Thymus (tissue), 11 donors: ENCODE data around the gene SLC38A9. TPM values are rescaled to one million over a fixed set of nuclear protein-coding genes. Genes with fewer than 3 reads are reported as not detected.

Source experiments
- DNase-seq, 9 donors: peaks; one replicate each; pipeline ENCODE4 v3.0.0-alpha.2; 2013; ENCODE audit warnings: low spot score in 9 of 9, low read depth in 6 of 9, missing footprints in 1 of 9
- H3K27ac ChIP-seq, 2 donors: one replicate each; pipeline ENCODE4 v1.5.1; 2013; ENCODE audit warnings: control low read depth in 1 of 2, low read depth in 1 of 2, low read length in 1 of 2, mild to moderate bottlenecking in 1 of 2, moderate library complexity in 1 of 2
- H3K27me3 ChIP-seq, 2 donors: one replicate each; pipeline ENCODE4 v1.5.1; 2013; ENCODE audit warnings: low read length in 1 of 2; ENCODE audit not compliant: control insufficient read depth in 2 of 2, insufficient read depth in 1 of 2
- H3K36me3 ChIP-seq, 2 donors: one replicate each; pipeline ENCODE4 v1.5.1; 2013; ENCODE audit warnings: low read length in 1 of 2, mild to moderate bottlenecking in 1 of 2, moderate library complexity in 1 of 2; ENCODE audit not compliant: control insufficient read depth in 2 of 2, insufficient read depth in 2 of 2
- H3K4me1 ChIP-seq, 2 donors: one replicate each; pipeline ENCODE4 v1.5.1; 2013; ENCODE audit warnings: low read length in 2 of 2; ENCODE audit not compliant: control insufficient read depth in 2 of 2, insufficient read depth in 2 of 2
- H3K4me3 ChIP-seq, 2 donors: one replicate each; pipeline ENCODE4 v1.5.1; 2013; ENCODE audit warnings: low read length in 2 of 2, control low read depth in 1 of 2, mild to moderate bottlenecking in 1 of 2
- H3K9me3 ChIP-seq, 2 donors: one replicate each; pipeline ENCODE4 v1.5.1; 2013; ENCODE audit warnings: low read length in 1 of 2, mild to moderate bottlenecking in 1 of 2; ENCODE audit not compliant: control insufficient read depth in 2 of 2, insufficient read depth in 1 of 2
- WGBS: extraction: QIAGEN DNeasy Blood & Tissue Kit; methylation state at CpG from one replicate; pipeline ENCODE4 v1.1.7; 2013; 5-methylcytosine and 5-hydroxymethylcytosine counted together
- polyA plus RNA-seq: library from polyadenylated mRNA; stranded (reverse); fragments of 200-250 nt; gene quantifications from one replicate; pipeline ENCODE4 v1.2.3, GENCODE V29; 2013
- total RNA-seq: library from RNA; stranded (reverse); fragments of 120-200 nt; gene quantifications from one replicate; pipeline ENCODE4 v1.2.4, GENCODE V29; 2013
- donor health status: healthy.

Gene SLC38A9
- total and polyA plus RNA-seq, 2 donors, result 18.4 to 29.3 TPM

DNA sequence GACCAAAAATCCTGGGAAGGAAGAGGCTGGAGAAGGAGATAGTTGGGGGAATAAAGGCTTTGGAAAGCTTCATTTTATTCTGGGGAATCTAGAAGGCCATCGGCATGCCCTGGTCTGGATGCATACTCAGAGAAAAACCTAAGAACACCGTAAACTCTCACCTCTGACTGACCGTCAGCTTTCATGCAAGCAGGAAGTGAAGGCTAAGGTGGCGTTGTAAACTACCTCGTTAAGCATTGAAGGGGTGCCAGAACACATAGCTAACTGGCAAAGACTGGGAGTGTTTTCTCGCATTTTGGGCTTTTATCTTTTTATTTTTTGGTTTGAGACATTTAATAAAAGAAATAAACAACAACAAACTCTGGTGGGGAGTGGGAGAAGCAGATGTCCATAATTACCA lies 2.6 kb upstream of the SLC38A9 start:
- Histone ChIP-seq H3K27me3 (no peaks in the 10 kb centered on the region), H3K27ac (no peak overlapping the region), H3K4me3 (no peak overlapping the region), H3K4me1 (peaks cover 9 to 13% of the 10 kb centered on the region in 2 donors), H3K9me3 (no peaks in the 10 kb centered on the region), H3K36me3 (no peaks in the 10 kb centered on the region)
- DNase-seq, result no peak
- WGBS, result 96% methylated on average over 6 of the region's 6 CpGs

DNA sequence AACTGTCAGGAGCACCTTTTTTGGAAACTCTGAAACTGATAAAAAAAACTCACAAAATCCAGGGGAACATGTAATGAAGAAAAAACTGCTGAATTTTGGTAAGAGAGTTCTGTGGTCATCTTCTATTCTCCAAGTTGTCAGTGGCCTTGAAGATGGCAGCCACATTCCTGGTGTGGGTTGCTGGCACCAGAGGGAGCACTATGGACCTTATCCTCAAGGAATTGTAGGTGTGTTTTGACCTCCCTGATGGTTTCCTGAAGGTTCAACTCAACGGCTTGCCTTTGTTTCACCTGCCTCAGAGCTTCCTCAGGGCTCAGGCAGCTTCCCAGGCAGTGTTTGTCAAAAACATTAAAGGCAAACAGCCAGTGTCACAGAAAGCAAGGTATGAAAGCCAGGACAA lies 2.2 kb upstream of the SLC38A9 start:
- no peak for DNase-seq
- H3K4me3 ChIP-seq, result no peak overlapping the region
- peaks cover 9 to 13% of the 10 kb centered on the region in 2 donors for H3K4me1 ChIP-seq
- H3K27ac ChIP-seq, result no peak overlapping the region
- H3K9me3 ChIP-seq, result no peaks in the 10 kb centered on the region
- no peaks in the 10 kb centered on the region for H3K27me3 ChIP-seq
- WGBS, result 97% methylated on average over 1 of the region's 1 CpG
- H3K36me3 ChIP-seq, result no peaks in the 10 kb centered on the region

DNA sequence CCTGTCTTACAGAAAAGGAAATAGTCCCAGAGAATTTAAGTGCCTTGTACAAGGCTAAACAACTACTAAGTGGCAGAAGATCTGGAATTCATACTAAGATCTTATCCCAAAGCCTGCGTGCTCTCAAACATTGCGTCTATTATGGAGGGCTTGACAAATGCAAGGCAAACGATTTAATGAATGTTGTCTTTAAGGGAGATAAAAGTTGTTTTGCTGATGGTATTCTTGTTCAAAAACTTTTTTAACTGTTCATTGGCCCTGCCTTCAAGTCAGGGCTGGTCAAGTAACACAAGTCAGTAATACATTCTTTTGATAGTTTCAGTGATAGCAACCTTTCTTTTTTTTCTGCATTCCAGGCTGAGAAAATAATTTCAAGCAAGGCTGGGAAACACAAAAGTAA lies 1.7 kb upstream of the SLC38A9 start:
- Histone ChIP-seq H3K9me3 (no peaks in the 10 kb centered on the region), H3K36me3 (no peaks in the 10 kb centered on the region), H3K4me3 (no peak overlapping the region), H3K27ac (no peak overlapping the region), H3K4me1 (peaks cover 9 to 13% of the 10 kb centered on the region in 2 donors), H3K27me3 (no peaks in the 10 kb centered on the region)
- 96% methylated on average over 3 of the region's 3 CpGs for WGBS
- DNase-seq, result no peak

GRCh38 chr5:55711507-55712022 lies 559 bp downstream of the SLC38A9 start:
- H3K4me3 ChIP-seq, result peak overlapping the region; percentile 59 to 96
- H3K4me1 ChIP-seq, result peaks cover 9 to 13% of the 10 kb centered on the region in 2 donors
- peaks cover 0 to 9% of the 10 kb centered on the region in 2 donors for H3K36me3 ChIP-seq
- H3K27ac ChIP-seq, result peak overlapping the region in 1 of 2 donors; percentile 73
- DNase-seq, result peak in 2 of 9 donors; percentile 2 to 3
- no peaks in the 10 kb centered on the region for H3K9me3 ChIP-seq
- H3K27me3 ChIP-seq, result no peaks in the 10 kb centered on the region
- WGBS, result 17% methylated on average over 18 of the region's 18 CpGs

DNA sequence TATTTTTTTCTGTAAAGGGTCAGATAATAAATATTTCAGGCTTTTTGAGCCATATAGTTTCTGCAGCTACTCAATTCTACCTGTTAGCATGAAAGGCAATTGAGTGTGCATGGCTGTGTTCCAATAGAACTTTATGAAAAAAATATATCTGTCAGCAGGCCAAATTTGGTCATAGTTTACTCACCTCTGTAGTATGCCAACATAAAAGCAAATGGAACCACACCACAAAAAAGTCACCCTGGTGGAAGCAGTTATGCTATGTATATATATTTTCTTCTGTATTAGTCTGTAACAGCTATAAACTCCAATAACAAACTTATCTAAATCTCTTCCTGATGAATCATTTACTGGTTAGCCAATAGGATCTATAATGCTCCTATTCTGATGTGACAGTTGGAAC lies 3.4 kb downstream of the SLC38A9 start:
- H3K4me3 ChIP-seq, result no peak overlapping the region
- no peak overlapping the region for H3K27ac ChIP-seq
- peaks cover 3 to 12% of the 10 kb centered on the region in 2 donors for H3K36me3 ChIP-seq
- DNase-seq, result no peak
- peaks cover 9 to 13% of the 10 kb centered on the region in 2 donors for H3K4me1 ChIP-seq
- H3K9me3 ChIP-seq, result no peaks in the 10 kb centered on the region
- no peaks in the 10 kb centered on the region for H3K27me3 ChIP-seq

- Histone ChIP-seq H3K27ac (no peak overlapping the region), H3K4me1 (peaks cover under 1 to 1% of the 10 kb centered on the region in 2 donors), H3K4me3 (no peak overlapping the region), H3K36me3 (peaks cover 4 to 12% of the 10 kb centered on the region in 2 donors), H3K9me3 (no peaks in the 10 kb centered on the region), H3K27me3 (no peaks in the 10 kb centered on the region)
- no peak for DNase-seq
Measured at GRCh38 chr5:55706230-55706629, 5.9 kb downstream of the SLC38A9 start.

DNA sequence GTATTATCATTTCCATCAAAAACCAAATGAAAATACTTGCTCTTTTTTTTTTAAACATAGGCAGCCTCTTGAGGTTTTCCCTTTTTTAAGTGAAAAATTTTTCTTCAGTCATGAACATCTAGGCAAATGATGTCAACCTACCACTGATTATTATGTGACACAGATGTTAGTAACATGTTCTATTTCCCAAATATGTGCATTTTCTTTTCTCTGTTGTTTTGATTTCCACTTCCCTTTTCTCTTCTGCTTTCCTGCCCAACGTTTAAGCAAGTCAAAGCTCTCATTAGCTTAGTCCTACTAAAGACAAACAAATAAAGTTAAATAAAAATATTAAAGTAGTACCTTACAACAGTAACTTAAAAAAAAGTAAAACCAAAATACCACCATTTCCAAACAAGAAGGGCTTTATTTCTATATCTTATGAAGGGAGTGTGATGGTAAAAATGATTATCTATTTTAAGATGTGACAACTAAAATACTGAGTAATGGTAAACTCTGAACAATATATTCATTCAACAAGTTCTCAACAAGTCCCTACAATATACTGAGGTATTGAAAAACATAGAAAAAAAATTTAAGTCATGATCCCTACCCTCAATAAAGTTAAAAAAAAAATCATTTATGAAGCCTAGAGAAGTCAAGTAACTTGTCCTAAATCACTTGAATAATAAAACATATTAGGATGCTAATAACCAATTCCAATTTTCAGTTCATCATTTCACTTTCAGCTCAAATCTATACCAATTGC lies 9.4 kb downstream of the SLC38A9 start:
- no peaks in the 10 kb centered on the region for H3K9me3 ChIP-seq
- WGBS, result 15% methylated on average over 1 of the region's 1 CpG
- no peak overlapping the region for H3K27ac ChIP-seq
- no peak overlapping the region for H3K4me3 ChIP-seq
- peaks cover 4 to 10% of the 10 kb centered on the region in 2 donors for H3K36me3 ChIP-seq
- DNase-seq, result no peak
- no peaks in the 10 kb centered on the region for H3K4me1 ChIP-seq
- no peaks in the 10 kb centered on the region for H3K27me3 ChIP-seq

GRCh38 chr5:55701462-55702103 lies 10.5 kb downstream of the SLC38A9 start:
- no peaks in the 10 kb centered on the region for H3K4me1 ChIP-seq
- H3K36me3 ChIP-seq, result peaks cover 4 to 7% of the 10 kb centered on the region in 2 donors
- DNase-seq, result no peak
- no peak overlapping the region for H3K4me3 ChIP-seq
- H3K9me3 ChIP-seq, result no peaks in the 10 kb centered on the region
- H3K27me3 ChIP-seq, result no peaks in the 10 kb centered on the region
- 97% methylated on average over 3 of the region's 3 CpGs for WGBS
- H3K27ac ChIP-seq, result no peak overlapping the region

DNA sequence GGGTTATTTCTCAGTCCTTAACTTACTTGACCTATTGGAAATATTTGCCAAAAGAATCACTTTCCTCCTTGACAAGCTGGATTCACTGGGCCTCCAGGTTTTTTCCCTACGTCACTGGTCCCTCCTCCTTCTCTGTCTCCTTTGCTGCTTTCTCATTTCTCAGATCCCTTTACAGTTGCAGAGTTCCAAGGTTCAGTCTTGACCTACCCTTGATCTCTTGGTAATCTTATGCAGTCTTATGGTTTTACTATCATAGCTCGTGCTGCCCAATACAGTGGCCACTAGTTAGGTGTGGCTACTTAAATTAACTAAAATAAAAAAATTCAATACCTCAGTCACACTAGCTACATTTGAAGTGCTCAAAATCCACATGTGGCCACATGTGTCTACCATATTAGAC lies 11.4 kb downstream of the SLC38A9 start:
- H3K4me1 ChIP-seq, result no peaks in the 10 kb centered on the region
- DNase-seq, result no peak
- H3K36me3 ChIP-seq, result peaks cover 4 to 7% of the 10 kb centered on the region in 2 donors
- H3K9me3 ChIP-seq, result no peaks in the 10 kb centered on the region
- no peak overlapping the region for H3K27ac ChIP-seq
- H3K4me3 ChIP-seq, result no peak overlapping the region
- no peaks in the 10 kb centered on the region for H3K27me3 ChIP-seq
- 49% methylated on average over 2 of the region's 2 CpGs for WGBS
